ENCODE measurements around the gene TAF15.

TAF15 gene

GRCh38 chr17:35825206-35825605 is 15.9 kb downstream of the TAF15 start:
- DNase-seq: no peak

- no peak for DNase-seq
These were observed 31.8 kb downstream of the TAF15 start for GRCh38 chr17:35841101-35841500.

GRCh38 chr17:35841505-35841904 is 32.2 kb downstream of the TAF15 start:
- no peak for DNase-seq

GRCh38 chr17:35842239-35842638 is 33.0 kb downstream of the TAF15 start:
- DNase-seq: no peak

- no peak for DNase-seq
These were observed 34.4 kb downstream of the TAF15 start for GRCh38 chr17:35843698-35844097.

GRCh38 chr17:35844547-35844946 is 35.3 kb downstream of the TAF15 start:
- no peak for DNase-seq

- no peak for DNase-seq
These were observed 36.9 kb downstream of the TAF15 start for GRCh38 chr17:35846055-35846809.

GRCh38 chr17:35847006-35847405 is 37.7 kb downstream of the TAF15 start:
- DNase-seq: no peak

- no peak for DNase-seq
These were observed 38.5 kb downstream of the TAF15 start for GRCh38 chr17:35847633-35848373.

GRCh38 chr17:35849469-35850348 is 40.4 kb downstream of the TAF15 start:
- DNase-seq: no peak

- DNase-seq: no peak
These were observed 46.7 kb downstream of the TAF15 start for GRCh38 chr17:35855965-35856364.

- no peak for DNase-seq
These were observed 47.3 kb downstream of the TAF15 start for GRCh38 chr17:35856603-35857002.

GRCh38 chr17:35864853-35865252 is 55.6 kb downstream of the TAF15 start:
- no peak for DNase-seq

- DNase-seq: no peak
These were observed 56.4 kb downstream of the TAF15 start for GRCh38 chr17:35865412-35866340.

- no peak for DNase-seq
These were observed 57.2 kb downstream of the TAF15 start for GRCh38 chr17:35866341-35866950.

GRCh38 chr17:35867574-35867973 is 58.3 kb downstream of the TAF15 start:
- DNase-seq: no peak

GRCh38 chr17:35868737-35869136 is 59.5 kb downstream of the TAF15 start, which contains the start of gene HEATR9:
Gene HEATR9 (minus strand): TSS chr17:35868891. CDS start chr17:35868742, 149 bp downstream.
- DNase-seq: no peak

- no peak for DNase-seq
These were observed 61.9 kb downstream of the TAF15 start for GRCh38 chr17:35870906-35871819.

GRCh38 chr17:35872196-35872980 is 63.1 kb downstream of the TAF15 start:
- DNase-seq: no peak
